K562 (cell line): ENCODE measurements around the gene TAF8. TPM values are rescaled to one million over a fixed set of nuclear protein-coding genes. Genes with fewer than 3 reads are reported as not detected.

ENCODE experiments used
- ATAC-seq: fragments of 200-7000 bp; cut with Tn5 transposase; 3 replicates; pipeline ENCODE4 v1.9.1; 2020; ENCODE audit warnings: moderate library complexity
- BruUV-seq: library from RNA; stranded (reverse); fragments of 400-500 nt; replicated peaks from 2 replicates; lab custom pipeline; 2021; lab: Mats Ljungman, UMichigan
- CTCF ChIA-PET: fragments of 300-600 bp; formaldehyde crosslinking; extraction: SDS; loops from one replicate; lab custom pipeline; 2021; ENCODE audit warnings: low intra/inter-chr PET ratio; lab: Yijun Ruan, JAX
- POLR2A ChIA-PET: fragments of 300-600, 350-650 bp; sonication (Branson Sonifier 250); formaldehyde crosslinking; extraction: SDS; loops from one replicate; lab custom pipeline; 2021; ENCODE audit warnings: antibody characterized with exemption, inconsistent platforms; lab: Yijun Ruan, JAX
- DNase-seq, 4 experiments: peaks; one replicate each; pipeline versions ENCODE4 v3.0.0 to v3.0.0-alpha.2; 2011 to 2018; ENCODE audit warnings: low spot score in 3 of 4, mixed read lengths in 3 of 4; ENCODE audit errors: extremely low read depth in 1 of 4
- FAIRE-seq: peaks from 2 replicates; lab custom pipeline; 2011; peaks lifted over from hg19 to GRCh38; lab: Jason Lieb, UNC
- H2AFZ ChIP-seq: 2 replicates; pipeline ENCODE4 v1.6.0; 2011; ENCODE audit warnings: low read depth, low read length, control low read depth, inconsistent platforms
- H3K27ac ChIP-seq: fragments of 200-600 bp; 3 replicates; pipeline ENCODE4 v1.8.0; 2011; ENCODE audit warnings: low read depth, mild to moderate bottlenecking, control low read depth, inconsistent platforms, low read length, moderate library complexity, mixed read lengths; ENCODE audit errors: extremely low read depth
- H3K27me3 ChIP-seq, 2 experiments: fragments of 300-600 bp in 1 of 2; 2 replicates in 1 of 2; 3 replicates in 1 of 2; pipeline versions ENCODE4 v1.6.0 to v1.8.0; 2011; ENCODE audit warnings: inconsistent platforms in 2 of 2, low read length in 2 of 2, mild to moderate bottlenecking in 1 of 2, mixed read lengths in 1 of 2, moderate library complexity in 1 of 2; ENCODE audit not compliant: control insufficient read depth in 2 of 2, insufficient read depth in 2 of 2
- H3K36me3 ChIP-seq: fragments of 300-600 bp; 3 replicates; pipeline ENCODE4 v1.8.0; 2011; ENCODE audit warnings: mild to moderate bottlenecking, low read length, inconsistent platforms; ENCODE audit not compliant: control insufficient read depth, insufficient read depth
- H3K4me1 ChIP-seq, 2 experiments: fragments of 200-600 bp in 1 of 2; replicated peaks in 1 of 2; 2 replicates in 1 of 2; 3 replicates in 1 of 2; pipeline versions ENCODE4 v1.5.1 to v1.8.0; 2011; ENCODE audit warnings: inconsistent platforms in 2 of 2, low read length in 2 of 2, mild to moderate bottlenecking in 1 of 2, mixed read lengths in 1 of 2, moderate library complexity in 1 of 2; ENCODE audit not compliant: control insufficient read depth in 2 of 2, insufficient read depth in 2 of 2
- H3K4me2 ChIP-seq: 2 replicates; pipeline ENCODE4 v1.6.1; 2011; ENCODE audit warnings: low read length, control low read depth, inconsistent platforms, mixed read lengths; ENCODE audit not compliant: insufficient read depth
- H3K4me3 ChIP-seq: fragments of 200-600 bp; sonication (generic), shearing (Covaris generic); 2 replicates; pipeline ENCODE4 v1.5.1; 2016; ENCODE audit warnings: control low read depth, inconsistent platforms
- H3K79me2 ChIP-seq: fragments of 200-600 bp; 3 replicates; pipeline ENCODE4 v1.8.0; 2011; ENCODE audit warnings: low read length, inconsistent platforms; ENCODE audit not compliant: control insufficient read depth, insufficient read depth
- H3K9ac ChIP-seq, 2 experiments: 2 replicates each; pipeline versions ENCODE4 v1.6.0 to v1.6.1; 2011; ENCODE audit warnings: low read depth in 2 of 2, low read length in 2 of 2, control low read depth in 1 of 2, inconsistent platforms in 1 of 2, mild to moderate bottlenecking in 1 of 2, mixed read lengths in 1 of 2; ENCODE audit not compliant: insufficient read depth in 1 of 2
- H3K9me1 ChIP-seq: one replicate; pipeline ENCODE4 v1.6.0; 2011; ENCODE audit warnings: inconsistent platforms, mild to moderate bottlenecking, low read length, moderate library complexity; ENCODE audit not compliant: control insufficient read depth, insufficient read depth
- H3K9me3 ChIP-seq: replicated peaks from 2 replicates; pipeline ENCODE4 v1.5.1; 2011; ENCODE audit warnings: low read depth, low read length, inconsistent platforms; ENCODE audit not compliant: control insufficient read depth, insufficient read depth
- H4K20me1 ChIP-seq: replicated peaks from 2 replicates; pipeline ENCODE4 v1.6.1; 2011; ENCODE audit warnings: low read length, inconsistent platforms, mixed read lengths; ENCODE audit not compliant: control insufficient read depth, insufficient read depth
- GTF2E2 ChIP-seq: fragments of 200-800 bp; sonication (Bioruptor generic); IDR thresholded peaks from 2 replicates; pipeline ENCODE4 v1.6.1; 2016; ENCODE audit warnings: missing genetic modification characterization, missing compliant biosample characterization
- PCBP1 ChIP-seq: fragments of 200-400 bp; formaldehyde crosslinking; IDR thresholded peaks from 2 replicates; pipeline ENCODE4 v1.6.1; 2018; ENCODE audit warnings: mild to moderate bottlenecking, low read depth, low read length; ENCODE audit not compliant: poor library complexity, severe bottlenecking
- REST ChIP-seq, 2 experiments: fragments of 450-650 bp; formaldehyde crosslinking in 1 of 2; IDR thresholded peaks; 2 replicates each; pipeline versions ENCODE4 v1.4.0 to v1.6.1; 2014 to 2020; ENCODE audit warnings: mild to moderate bottlenecking in 2 of 2, borderline replicate concordance in 1 of 2, low read depth in 1 of 2
- ZNF696 ChIP-seq: fragments of 250-450 bp; sonication (Bioruptor Pico); conservative IDR thresholded peaks from 2 replicates; pipeline ENCODE4 v1.4.0; 2020; ENCODE audit warnings: mild to moderate bottlenecking, moderate library complexity
- WGBS: fragments of 100-300 bp; shearing (Covaris generic); methylation state at CpG from one replicate; pipeline ENCODE4 v1.1.6; 2016; ENCODE audit warnings: low coverage, mixed read lengths; ENCODE audit not compliant: insufficient coverage; ENCODE audit errors: missing lambda C conversion rate; 5-methylcytosine and 5-hydroxymethylcytosine counted together
- in situ Hi-C: fragments of 300-500 bp; cut with MboI; formaldehyde crosslinking; loops from 4 replicates; pipeline ENCODE4 v1.15.0; 2018; ENCODE audit warnings: inconsistent platforms, mixed read lengths
- intact Hi-C: fragments of 100-400 bp; cut with micrococcal nuclease; formaldehyde crosslinking; loops from 2 replicates; pipeline ENCODE4 v1.14.2; 2022
- polyA plus RNA-seq, 8 experiments: library from polyadenylated mRNA; depleted of rRNA in 4 of 8; stranded (reverse) in 5 of 8; unstranded in 3 of 8; fragments of >200 nt; fragmentation: Nextera tagmentation in 2 of 8; fragmentation: Illumina TruSeq in 1 of 8; extraction: Ambion mirVana in 2 of 8; extraction: Trizol in 1 of 8; gene quantifications; 2 replicates each; pipeline versions ENCODE4 v1.2.1 to v1.2.3, GENCODE V29; 2011 to 2014; ENCODE audit warnings: inconsistent platforms in 1 of 8, missing spikeins in 1 of 8
- total RNA-seq, 7 experiments: library from RNA; depleted of rRNA in 6 of 7; stranded (reverse); fragments of >200 nt in 6 of 7; fragmentation: Illumina TruSeq in 2 of 7; extraction: Trizol in 2 of 7; gene quantifications; 2 replicates each; pipeline versions ENCODE4 v1.2.1 to v1.2.3, GENCODE V29; 2011 to 2021; ENCODE audit warnings: low replicate concordance in 1 of 7
- TF ChIP-seq, protein P1 (sequence below), 3 experiments: fragments of 200-800 bp in 1 of 3; sonication (Bioruptor generic) in 1 of 3; sonication (generic) in 1 of 3; formaldehyde crosslinking in 1 of 3; IDR thresholded peaks; 2 replicates each; pipeline versions ENCODE4 v1.6.1 to v1.8.0; 2016 to 2022; ENCODE audit warnings: mild to moderate bottlenecking in 2 of 3, missing compliant biosample characterization in 2 of 3, missing genetic modification characterization in 2 of 3, missing genetic modification reagents in 1 of 3

The TAF8 gene
- total and polyA plus RNA-seq, 9 of the 15 experiments (the other 6 are each of a cell fraction or from before 2014, with no cell fraction given), result 29.4 to 84.0 (median 52.6) TPM

GRCh38 chr6:42106112-42107023, 56.0 kb downstream of the TAF8 start:
- POLR2A ChIA-PET, result interaction anchor here (0.6 to 6.1 kb wide), 7 partner anchors 10 to 126 kb away, joined by 3 to 48 read pairs (median 4); no protein-coding TSS in a partner anchor

More at GRCh38 chr6:42106112-42107023, 56.0 kb downstream of the TAF8 start:
- 47% methylated on average over 15 of the region's 19 CpGs for WGBS
- peak overlapping the region in 1 of 2 experiments; percentile 75; a peak in 2 of 4 replicates for H3K9ac ChIP-seq
- no peak for TF ChIP-seq ZNF696 (CRISPR knock-in tag)
- TF ChIP-seq, protein P1, sequence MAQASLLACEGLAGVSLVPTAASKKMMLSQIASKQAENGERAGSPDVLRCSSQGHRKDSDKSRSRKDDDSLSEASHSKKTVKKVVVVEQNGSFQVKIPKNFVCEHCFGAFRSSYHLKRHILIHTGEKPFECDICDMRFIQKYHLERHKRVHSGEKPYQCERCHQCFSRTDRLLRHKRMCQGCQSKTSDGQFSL (CRISPR knock-in tag; IDR thresholded peaks at IDR 0.05), result no peak
- TF ChIP-seq, protein P1 (tag; IDR thresholded peaks at IDR 0.05), result peak in 1 of 2 experiments; percentile 60; a peak in 2 of 4 replicates
- no peak for TF ChIP-seq GTF2E2 (tag)
- TF ChIP-seq REST (IDR thresholded peaks at IDR 0.05; ENCODE audit: borderline replicate concordance), result 0 out of 2 replicates have a peak, but pooled peaks have one; percentile 7
- no peak for TF ChIP-seq REST (CRISPR knock-in tag; IDR thresholded peaks at IDR 0.05; ENCODE audit: low read depth)
- TF ChIP-seq PCBP1, result peak; percentile 72
- TF ChIP-seq, all 486 proteins: peak for 3
- ATAC-seq (no peak), FAIRE-seq (no peak), DNase-seq (peak in 2 of 4 experiments; percentile 58 to 59)
- H3K27me3 ChIP-seq, result peaks cover 3 to 8% of the 10 kb centered on the region in 2 experiments; a peak in 2 of 5 replicates
- H3K36me3 ChIP-seq, result no peaks in the 10 kb centered on the region
- H3K9me3 ChIP-seq, result peaks cover 7% of the 10 kb centered on the region; the same call in 1 of the 2 replicates
- in situ Hi-C loops (no loop called here), intact Hi-C loops (loop anchor here (10.0 kb wide), 1 partner anchor 108 kb away; the partner anchor contains the start of gene MRPS10)
- H3K9me1 ChIP-seq, result no peaks in the 10 kb centered on the region
- no peaks in the 10 kb centered on the region for H3K79me2 ChIP-seq
- no peak overlapping the region for H3K4me3 ChIP-seq
- no peak overlapping the region for H3K27ac ChIP-seq
- CTCF ChIA-PET, result no interaction called here
- peaks cover 23 to 38% of the 10 kb centered on the region in 2 experiments for H3K4me1 ChIP-seq
- no peak overlapping the region for H3K4me2 ChIP-seq
- no peaks in the 10 kb centered on the region for H4K20me1 ChIP-seq
- no peak overlapping the region for H2AFZ ChIP-seq
- BruUV-seq, result no TSS peak
